Breast epithelium (tissue), 3 donors: ENCODE data around the gene ARHGAP36.

ENCODE experiments used
- CTCF ChIP-seq, 3 donors: fragments of 450-650 bp; IDR thresholded peaks; one replicate each; pipeline ENCODE4 v1.5.1; 2016 to 2017; ENCODE audit warnings: antibody characterized with exemption in 3 of 3, mild to moderate bottlenecking in 3 of 3, moderate library complexity in 3 of 3
- POLR2A ChIP-seq: fragments of 450-650 bp; IDR thresholded peaks from one replicate; pipeline ENCODE4 v1.6.1; 2016; ENCODE audit warnings: antibody characterized with exemption, mild to moderate bottlenecking, moderate library complexity

- no peak for TF ChIP-seq CTCF (IDR thresholded peaks at IDR 0.05)
- TF ChIP-seq POLR2A, result no peak
Measured at GRCh38 chrX:131083510-131084142, 25.5 kb downstream of the ARHGAP36 start.
